Adrenal gland (tissue), 12 donors: ENCODE data around the gene DRG2. TPM values are rescaled to one million over a fixed set of nuclear protein-coding genes. Genes with fewer than 3 reads are reported as not detected.

ENCODE experiments used
- DNase-seq, 7 donors: peaks; one replicate each; pipeline ENCODE4 v3.0.0-alpha.2; 2019 to 2020
- H3K27ac ChIP-seq, 5 donors: fragments of 200-600 bp; sonication (generic) in 4 of 5; 1 replicate in 3 of 5; 2 replicates in 2 of 5; pipeline versions ENCODE4 v1.5.1 to v1.8.0; 2016 to 2020; ENCODE audit warnings: mild to moderate bottlenecking in 1 of 5
- H3K27me3 ChIP-seq: fragments of 200-600 bp; 2 replicates; pipeline ENCODE4 v1.8.0; 2021
- H3K36me3 ChIP-seq, 2 donors: fragments of 200-600 bp; replicated peaks in 1 of 2; 1 replicate in 1 of 2; 2 replicates in 1 of 2; pipeline versions ENCODE4 v1.5.1 to v1.8.0; 2018 to 2022
- H3K4me1 ChIP-seq, 2 donors: fragments of 200-600 bp; replicated peaks in 1 of 2; 1 replicate in 1 of 2; 2 replicates in 1 of 2; pipeline versions ENCODE4 v1.5.1 to v1.8.0; 2018 to 2021
- H3K4me3 ChIP-seq, 4 donors: fragments of 200-600 bp; sonication (generic) in 3 of 4; one replicate each; pipeline ENCODE4 v1.5.1; 2016 to 2018
- H3K9me3 ChIP-seq, 3 donors: fragments of 200-600 bp; sonication (generic) in 1 of 3; replicated peaks in 1 of 3; 1 replicate in 2 of 3; 2 replicates in 1 of 3; pipeline versions ENCODE4 v1.5.1 to v1.8.0; 2016 to 2021
- POLR2A ChIP-seq, 2 donors: fragments of 450-650 bp; IDR thresholded peaks; one replicate each; pipeline ENCODE4 v1.6.1; 2017; ENCODE audit warnings: antibody characterized with exemption in 2 of 2, mild to moderate bottlenecking in 2 of 2, moderate library complexity in 1 of 2
- WGBS, 4 donors: extraction: QIAGEN DNeasy Blood & Tissue Kit in 2 of 4; methylation state at CpG; one replicate each; pipeline versions ENCODE4 v1.1.5 to v1.1.7; 2013 to 2017; 5-methylcytosine and 5-hydroxymethylcytosine counted together
- intact Hi-C, 2 donors: fragments of 100-400 bp; cut with DNase I; formaldehyde crosslinking; loops; one replicate each; pipeline versions ENCODE4 v1.14.1 to v1.15.0; 2022 to 2023
- polyA plus RNA-seq, 3 donors: library from polyadenylated mRNA; stranded (reverse); fragments of 200-250 nt in 2 of 3; fragments of 350-450 nt in 1 of 3; fragmentation: Illumina TruSeq in 1 of 3; extraction: RNeasy Lipid Tissue Mini Kit (QIAGEN cat#74804) in 1 of 3; gene quantifications; one replicate each; pipeline ENCODE4 v1.2.3, GENCODE V29; 2013 to 2014
- total RNA-seq, 9 donors: library from RNA; depleted of rRNA in 4 of 9; stranded (reverse); fragments of >200 nt in 4 of 9; fragments of 120-200 nt in 1 of 9; fragmentation: NEBNext Ultra II Directional in 1 of 9; extraction: Animal tissue kit (Norgen Biotek cat#: 25700) in 1 of 9; gene quantifications; one replicate each; pipeline versions ENCODE4 v1.1.0 to v1.2.4, GENCODE V29; 2013 to 2023
- TF ChIP-seq, protein P1 (sequence below), 6 experiments: fragments of 450-650 bp in 4 of 6; fragments of 200-600 bp in 2 of 6; sonication (generic) in 1 of 6; IDR thresholded peaks; 1 replicate in 5 of 6; 2 replicates in 1 of 6; pipeline versions ENCODE4 v1.5.1 to v1.8.0; 2016 to 2021; ENCODE audit warnings: antibody characterized with exemption in 6 of 6, mild to moderate bottlenecking in 2 of 6, moderate library complexity in 1 of 6
- donor health status: healthy with polysubstance abuse.
- donor health status: Bipolar disorder and iron deficiency.
- donor health status: DM: yes; HTN: yes; CAD: no.
- donor health status: DM: no; HTN: no; CAD: no.
- donor health status: DM: no; HTN: no; CAD: no.
- donor health status: DM: yes; HTN: yes; CAD: no.

DRG2 gene
- total and polyA plus RNA-seq, 12 donors, result 17.1 to 97.1 (median 43.5) TPM

DNA sequence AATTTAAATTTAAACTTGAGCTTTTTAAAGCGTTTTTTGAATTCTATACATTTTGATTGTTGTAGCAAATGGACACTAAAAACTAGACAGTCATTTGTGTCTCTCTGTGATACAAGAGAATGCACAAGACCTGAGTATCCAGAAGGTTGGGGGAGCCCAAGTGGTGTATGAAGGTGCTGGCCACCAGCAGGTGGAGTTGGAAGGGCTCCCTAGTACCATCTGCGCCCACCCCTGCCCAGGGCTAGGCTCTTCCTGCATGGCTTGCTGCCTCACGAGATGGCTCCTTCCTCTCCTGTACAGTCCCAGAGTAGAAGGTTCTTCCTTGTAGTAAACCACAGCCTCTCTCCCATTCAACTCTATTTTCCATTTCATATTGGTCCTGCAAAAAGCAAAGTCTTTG lies 31.5 kb upstream of the DRG2 start:
- intact Hi-C loops, result no loop called here
- DNase-seq, result no peak
- Histone ChIP-seq H3K4me3 (no peak overlapping the region), H3K9me3 (no peaks in the 10 kb centered on the region), H3K36me3 (peaks cover 0 to 27% of the 10 kb centered on the region in 2 donors), H3K27ac (no peak overlapping the region), H3K4me1 (no peaks in the 10 kb centered on the region), H3K27me3 (no peaks in the 10 kb centered on the region)
- WGBS, 4 donors, result 85 to 93% (median 86%) methylated on average over 3 of the region's 3 CpGs
- TF ChIP-seq, protein P1, sequence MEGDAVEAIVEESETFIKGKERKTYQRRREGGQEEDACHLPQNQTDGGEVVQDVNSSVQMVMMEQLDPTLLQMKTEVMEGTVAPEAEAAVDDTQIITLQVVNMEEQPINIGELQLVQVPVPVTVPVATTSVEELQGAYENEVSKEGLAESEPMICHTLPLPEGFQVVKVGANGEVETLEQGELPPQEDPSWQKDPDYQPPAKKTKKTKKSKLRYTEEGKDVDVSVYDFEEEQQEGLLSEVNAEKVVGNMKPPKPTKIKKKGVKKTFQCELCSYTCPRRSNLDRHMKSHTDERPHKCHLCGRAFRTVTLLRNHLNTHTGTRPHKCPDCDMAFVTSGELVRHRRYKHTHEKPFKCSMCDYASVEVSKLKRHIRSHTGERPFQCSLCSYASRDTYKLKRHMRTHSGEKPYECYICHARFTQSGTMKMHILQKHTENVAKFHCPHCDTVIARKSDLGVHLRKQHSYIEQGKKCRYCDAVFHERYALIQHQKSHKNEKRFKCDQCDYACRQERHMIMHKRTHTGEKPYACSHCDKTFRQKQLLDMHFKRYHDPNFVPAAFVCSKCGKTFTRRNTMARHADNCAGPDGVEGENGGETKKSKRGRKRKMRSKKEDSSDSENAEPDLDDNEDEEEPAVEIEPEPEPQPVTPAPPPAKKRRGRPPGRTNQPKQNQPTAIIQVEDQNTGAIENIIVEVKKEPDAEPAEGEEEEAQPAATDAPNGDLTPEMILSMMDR (IDR thresholded peaks at IDR 0.05), result no peak
- no peak for TF ChIP-seq POLR2A (IDR thresholded peaks at IDR 0.05)

DNA sequence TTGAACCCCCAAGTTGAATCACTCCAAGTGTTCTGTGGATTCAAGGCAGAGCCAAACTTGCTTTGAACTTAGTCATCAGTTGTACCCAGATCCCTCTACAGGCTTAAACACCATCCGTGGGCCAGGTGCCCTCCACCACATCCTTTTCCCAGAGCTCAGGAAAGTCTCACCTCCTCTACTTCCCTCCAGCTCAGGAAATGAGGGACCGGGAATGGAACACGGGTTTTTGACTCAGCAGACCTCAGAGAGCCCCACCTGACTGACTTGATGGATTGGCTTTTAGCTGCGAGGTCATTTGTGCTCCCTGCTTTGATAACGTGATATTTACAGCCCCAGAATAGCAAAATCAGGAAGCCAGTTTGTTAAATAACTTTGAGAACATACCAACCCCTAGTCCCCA lies 28.5 kb upstream of the DRG2 start:
- Histone ChIP-seq H3K4me1 (no peaks in the 10 kb centered on the region), H3K4me3 (no peak overlapping the region), H3K9me3 (no peaks in the 10 kb centered on the region), H3K36me3 (peaks cover 0 to 49% of the 10 kb centered on the region in 2 donors), H3K27me3 (no peaks in the 10 kb centered on the region), H3K27ac (no peak overlapping the region)
- 40 to 63% (median 47%) methylated on average over 5 of the region's 5 CpGs for WGBS, 4 donors
- intact Hi-C loops, result no loop called here
- DNase-seq, result no peak
- TF ChIP-seq POLR2A (IDR thresholded peaks at IDR 0.05), result no peak
- TF ChIP-seq, protein P1 (IDR thresholded peaks at IDR 0.05), result no peak

DNA sequence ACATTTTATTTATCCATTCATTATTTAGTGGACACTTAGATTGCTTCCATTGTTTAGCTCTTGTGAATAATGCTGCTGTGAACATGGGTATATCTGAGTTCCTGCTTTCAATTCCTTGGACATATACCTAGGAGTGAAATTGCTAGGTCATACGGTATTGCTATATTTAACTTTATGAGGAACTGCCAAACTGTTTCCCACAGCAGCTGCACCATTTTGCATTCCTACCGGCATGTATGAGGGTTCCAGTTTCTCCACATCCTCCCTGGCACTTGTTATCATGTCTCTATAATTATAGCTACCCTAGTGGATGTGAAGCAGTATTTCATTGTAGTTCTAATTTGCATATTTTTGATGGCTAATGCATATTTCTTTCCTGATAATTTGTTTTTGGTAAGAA lies 23.7 kb upstream of the DRG2 start:
- Histone ChIP-seq H3K4me1 (no peaks in the 10 kb centered on the region), H3K9me3 (no peaks in the 10 kb centered on the region), H3K27ac (no peak overlapping the region), H3K4me3 (no peak overlapping the region), H3K36me3 (peaks cover 0 to 49% of the 10 kb centered on the region in 2 donors), H3K27me3 (no peaks in the 10 kb centered on the region)
- WGBS, 4 donors, result 67 to 83% (median 77%) methylated on average over 2 of the region's 2 CpGs
- intact Hi-C loops, result no loop called here
- no peak for DNase-seq
- TF ChIP-seq POLR2A (IDR thresholded peaks at IDR 0.05), result no peak
- TF ChIP-seq, protein P1 (IDR thresholded peaks at IDR 0.05), result no peak

DNA sequence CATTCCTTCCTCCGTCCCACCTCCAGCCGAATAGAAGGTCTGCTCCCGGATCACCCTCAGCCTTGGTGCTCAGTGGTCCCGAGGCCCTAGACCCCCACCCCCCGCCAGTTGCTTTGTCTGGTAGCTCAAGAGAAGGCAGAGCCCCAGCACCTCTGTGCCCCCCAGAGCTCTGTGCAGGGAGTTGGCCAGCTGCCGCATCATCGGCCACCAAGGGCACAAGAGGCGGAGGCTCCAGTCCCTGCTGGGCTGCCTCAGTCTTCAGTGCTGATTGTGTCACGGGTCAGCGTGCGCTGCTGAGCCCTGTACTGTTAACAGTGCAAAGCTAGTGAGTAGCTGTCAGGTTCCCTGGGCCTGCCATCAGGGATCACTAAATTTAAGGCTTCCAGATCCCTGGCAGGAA lies 22.2 kb upstream of the DRG2 start:
- Histone ChIP-seq H3K27me3 (no peaks in the 10 kb centered on the region), H3K4me1 (peaks cover 0 to 1% of the 10 kb centered on the region in 2 donors), H3K27ac (no peak overlapping the region), H3K4me3 (no peak overlapping the region), H3K36me3 (peaks cover 0 to 47% of the 10 kb centered on the region in 2 donors), H3K9me3 (no peaks in the 10 kb centered on the region)
- no peak for DNase-seq
- TF ChIP-seq, protein P1 (IDR thresholded peaks at IDR 0.05), result no peak
- WGBS, 4 donors, result 93 to 95% (median 93%) methylated on average over 3 to 11 of the region's 11 CpGs
- intact Hi-C loops, result no loop called here
